PFSK-1 (cell line): ENCODE data around the gene CLIP4.

ENCODE experiments used
- POLR2AphosphoS5 ChIP-seq: IDR thresholded peaks from 2 replicates; pipeline ENCODE4 v1.6.1; 2012; ENCODE audit warnings: low read depth, mild to moderate bottlenecking, control low read depth, low read length, moderate library complexity
- TAF1 ChIP-seq: IDR thresholded peaks from 2 replicates; pipeline ENCODE4 v1.6.1; 2012; ENCODE audit warnings: low read length, control low read depth, borderline replicate concordance; ENCODE audit not compliant: insufficient read depth
- TF ChIP-seq, protein P1 (sequence below), 2 experiments: IDR thresholded peaks; 2 replicates each; pipeline versions ENCODE4 v1.6.1 to v1.8.0; 2011 to 2012; ENCODE audit warnings: low read depth in 2 of 2, low read length in 2 of 2, control low read depth in 1 of 2, inconsistent platforms in 1 of 2, mild to moderate bottlenecking in 1 of 2, moderate library complexity in 1 of 2; ENCODE audit not compliant: insufficient read depth in 1 of 2

DNA sequence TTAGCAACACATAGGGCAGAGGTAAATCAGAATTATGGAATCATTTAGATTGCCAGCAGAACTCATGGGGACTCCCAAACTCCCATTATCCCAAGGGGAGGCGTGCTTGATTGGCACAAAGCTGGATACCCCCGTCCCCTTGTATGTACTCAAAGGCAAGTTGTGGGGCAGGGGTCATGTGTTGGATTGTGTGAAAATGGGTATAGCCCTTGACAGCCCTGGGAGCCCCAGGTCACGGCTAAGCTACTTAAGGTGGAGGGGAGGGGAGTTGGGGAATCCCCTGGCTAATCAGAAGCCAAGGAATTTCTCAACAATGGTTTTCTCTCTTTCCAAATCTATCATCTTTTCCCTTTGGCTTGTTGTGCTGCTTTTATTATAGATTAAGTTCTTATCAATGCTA lies 32.7 kb downstream of the CLIP4 start:
- TF ChIP-seq TAF1 (no peak), POLR2AphosphoS5 (no peak)
- TF ChIP-seq, protein P1, sequence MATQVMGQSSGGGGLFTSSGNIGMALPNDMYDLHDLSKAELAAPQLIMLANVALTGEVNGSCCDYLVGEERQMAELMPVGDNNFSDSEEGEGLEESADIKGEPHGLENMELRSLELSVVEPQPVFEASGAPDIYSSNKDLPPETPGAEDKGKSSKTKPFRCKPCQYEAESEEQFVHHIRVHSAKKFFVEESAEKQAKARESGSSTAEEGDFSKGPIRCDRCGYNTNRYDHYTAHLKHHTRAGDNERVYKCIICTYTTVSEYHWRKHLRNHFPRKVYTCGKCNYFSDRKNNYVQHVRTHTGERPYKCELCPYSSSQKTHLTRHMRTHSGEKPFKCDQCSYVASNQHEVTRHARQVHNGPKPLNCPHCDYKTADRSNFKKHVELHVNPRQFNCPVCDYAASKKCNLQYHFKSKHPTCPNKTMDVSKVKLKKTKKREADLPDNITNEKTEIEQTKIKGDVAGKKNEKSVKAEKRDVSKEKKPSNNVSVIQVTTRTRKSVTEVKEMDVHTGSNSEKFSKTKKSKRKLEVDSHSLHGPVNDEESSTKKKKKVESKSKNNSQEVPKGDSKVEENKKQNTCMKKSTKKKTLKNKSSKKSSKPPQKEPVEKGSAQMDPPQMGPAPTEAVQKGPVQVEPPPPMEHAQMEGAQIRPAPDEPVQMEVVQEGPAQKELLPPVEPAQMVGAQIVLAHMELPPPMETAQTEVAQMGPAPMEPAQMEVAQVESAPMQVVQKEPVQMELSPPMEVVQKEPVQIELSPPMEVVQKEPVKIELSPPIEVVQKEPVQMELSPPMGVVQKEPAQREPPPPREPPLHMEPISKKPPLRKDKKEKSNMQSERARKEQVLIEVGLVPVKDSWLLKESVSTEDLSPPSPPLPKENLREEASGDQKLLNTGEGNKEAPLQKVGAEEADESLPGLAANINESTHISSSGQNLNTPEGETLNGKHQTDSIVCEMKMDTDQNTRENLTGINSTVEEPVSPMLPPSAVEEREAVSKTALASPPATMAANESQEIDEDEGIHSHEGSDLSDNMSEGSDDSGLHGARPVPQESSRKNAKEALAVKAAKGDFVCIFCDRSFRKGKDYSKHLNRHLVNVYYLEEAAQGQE (IDR thresholded peaks at IDR 0.05; ENCODE audit: insufficient read depth in 1 of 2, low read depth in 2 of 2, low read length in 2 of 2): no peak
